Colonic mucosa (tissue), 4 donors: Measurements from ENCODE around the gene NT5C3A. TPM values are rescaled to one million over a fixed set of nuclear protein-coding genes. Genes with fewer than 3 reads are reported as not detected.

Source experiments
- DNase-seq: peaks from one replicate; pipeline ENCODE4 v3.0.0-alpha.2; 2020
- H3K27ac ChIP-seq: fragments of 200-600 bp; one replicate; pipeline ENCODE4 v1.8.0; 2021
- H3K27me3 ChIP-seq: fragments of 200-600 bp; one replicate; pipeline ENCODE4 v1.8.0; 2021
- H3K36me3 ChIP-seq: fragments of 200-600 bp; one replicate; pipeline ENCODE4 v1.8.0; 2021
- H3K4me1 ChIP-seq: fragments of 200-600 bp; one replicate; pipeline ENCODE4 v1.8.0; 2021; ENCODE audit warnings: mild to moderate bottlenecking
- H3K4me3 ChIP-seq: fragments of 200-600 bp; one replicate; pipeline ENCODE4 v1.8.0; 2021
- H3K9ac ChIP-seq, 2 donors: one replicate each; pipeline ENCODE4 v1.7.0; 2013; ENCODE audit warnings: control low read depth in 2 of 2, low read depth in 2 of 2, low read length in 2 of 2
- H3K9me3 ChIP-seq: fragments of 200-600 bp; one replicate; pipeline ENCODE4 v1.8.0; 2021
- intact Hi-C: fragments of 100-400 bp; cut with DNase I; formaldehyde crosslinking; loops from one replicate; pipeline ENCODE4 v1.14.1; 2022
- total RNA-seq, 2 donors: library from RNA; stranded (reverse); fragmentation: NEBNext Ultra II Directional in 1 of 2; extraction: Animal tissue kit (Norgen Biotek cat#: 25700) in 1 of 2; gene quantifications; one replicate each; pipeline ENCODE4 v1.2.1, GENCODE V29; 2021
- TF ChIP-seq, protein P1 (sequence below): fragments of 200-600 bp; IDR thresholded peaks from one replicate; pipeline ENCODE4 v1.8.0; 2022; ENCODE audit warnings: antibody characterized with exemption, mild to moderate bottlenecking
- donor health status: healthy.
- donor health status: DM: no; HTN: no; CAD: no.
- donor health status: DM: no; HTN: no; CAD: no.

Gene NT5C3A
- total RNA-seq, 2 donors from 2014 or later: 53.9 to 104 TPM

DNA sequence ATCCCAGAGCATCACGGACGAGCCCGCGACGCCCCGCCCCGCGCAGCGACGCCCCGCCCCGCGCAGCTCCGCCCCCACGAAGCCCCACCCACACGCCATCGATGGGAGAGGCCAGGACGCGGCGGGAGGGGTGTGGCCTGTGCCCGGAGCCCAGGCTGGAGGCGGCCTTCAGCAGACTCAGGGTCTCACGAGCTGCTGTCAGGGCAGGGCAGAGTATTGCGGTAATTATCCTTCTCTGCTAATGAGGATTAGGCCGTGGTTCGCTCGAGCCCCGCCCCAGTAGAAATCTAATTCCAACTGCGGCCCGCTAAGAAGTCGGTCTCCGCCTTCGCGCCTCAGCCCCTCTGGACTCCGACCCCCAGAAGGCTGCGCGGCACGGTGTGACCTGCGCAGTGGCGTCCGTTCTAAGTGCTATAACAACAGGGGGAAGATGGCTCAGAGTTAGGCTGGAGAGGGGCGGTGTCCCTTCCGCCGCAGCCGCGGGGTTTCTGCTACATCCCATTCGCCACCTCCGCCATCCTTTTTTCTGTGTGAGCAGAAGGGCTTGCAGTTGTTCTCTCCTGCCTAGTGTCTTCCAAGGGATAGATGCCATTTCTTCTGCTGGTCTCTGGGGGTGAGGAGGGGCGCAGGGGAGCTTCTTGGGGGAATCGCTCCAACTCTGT, 337 bp upstream of the NT5C3A start:
- TF ChIP-seq, protein P1, sequence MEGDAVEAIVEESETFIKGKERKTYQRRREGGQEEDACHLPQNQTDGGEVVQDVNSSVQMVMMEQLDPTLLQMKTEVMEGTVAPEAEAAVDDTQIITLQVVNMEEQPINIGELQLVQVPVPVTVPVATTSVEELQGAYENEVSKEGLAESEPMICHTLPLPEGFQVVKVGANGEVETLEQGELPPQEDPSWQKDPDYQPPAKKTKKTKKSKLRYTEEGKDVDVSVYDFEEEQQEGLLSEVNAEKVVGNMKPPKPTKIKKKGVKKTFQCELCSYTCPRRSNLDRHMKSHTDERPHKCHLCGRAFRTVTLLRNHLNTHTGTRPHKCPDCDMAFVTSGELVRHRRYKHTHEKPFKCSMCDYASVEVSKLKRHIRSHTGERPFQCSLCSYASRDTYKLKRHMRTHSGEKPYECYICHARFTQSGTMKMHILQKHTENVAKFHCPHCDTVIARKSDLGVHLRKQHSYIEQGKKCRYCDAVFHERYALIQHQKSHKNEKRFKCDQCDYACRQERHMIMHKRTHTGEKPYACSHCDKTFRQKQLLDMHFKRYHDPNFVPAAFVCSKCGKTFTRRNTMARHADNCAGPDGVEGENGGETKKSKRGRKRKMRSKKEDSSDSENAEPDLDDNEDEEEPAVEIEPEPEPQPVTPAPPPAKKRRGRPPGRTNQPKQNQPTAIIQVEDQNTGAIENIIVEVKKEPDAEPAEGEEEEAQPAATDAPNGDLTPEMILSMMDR: no peak
- peak overlapping the region; percentile 96 for H3K27ac ChIP-seq
- H3K36me3 ChIP-seq: no peaks in the 10 kb centered on the region
- no peaks in the 10 kb centered on the region for H3K9me3 ChIP-seq
- no peaks in the 10 kb centered on the region for H3K4me1 ChIP-seq
- peak overlapping the region; percentile 81 to 89 for H3K9ac ChIP-seq
- no peaks in the 10 kb centered on the region for H3K27me3 ChIP-seq
- peak overlapping the region; percentile 88 for H3K4me3 ChIP-seq
- intact Hi-C loops: loop anchor here (5.0 kb wide), 1 partner anchor 106 kb away; the partner anchor contains the start of gene FKBP9
- DNase-seq: peak; percentile 94

DNA sequence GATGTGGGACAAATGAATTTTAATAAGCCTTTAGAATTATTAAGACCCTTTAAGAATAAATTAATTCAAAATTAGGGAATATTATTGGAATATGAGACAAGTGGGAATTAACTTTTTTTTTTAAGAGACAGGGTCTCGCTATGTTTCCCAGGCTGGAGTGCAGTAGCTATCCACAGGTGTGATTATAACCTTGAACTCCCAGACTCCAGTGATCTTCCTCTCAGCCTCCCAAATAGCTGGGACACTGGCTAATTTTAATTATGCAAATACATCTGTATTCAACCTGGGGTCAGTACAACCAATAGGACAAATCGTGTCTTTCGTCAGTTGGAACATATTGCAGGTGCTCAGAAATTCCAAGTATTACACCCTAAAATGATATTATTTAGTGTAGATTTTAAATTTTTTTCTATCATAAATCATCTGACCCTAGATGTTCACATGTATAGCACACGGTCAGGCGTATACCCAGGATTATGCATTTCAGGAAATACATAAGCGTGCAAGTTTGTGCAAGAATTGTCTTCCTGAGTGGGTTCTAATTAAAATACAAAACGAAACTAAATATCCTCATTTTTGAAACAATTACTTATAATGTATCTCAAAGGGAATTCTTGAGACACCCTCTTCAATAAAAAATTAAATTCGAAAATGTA, 1.2 kb downstream of the NT5C3A start:
- H3K27ac ChIP-seq: peak overlapping the region; percentile 96
- TF ChIP-seq, protein P1: no peak
- no peaks in the 10 kb centered on the region for H3K36me3 ChIP-seq
- no peaks in the 10 kb centered on the region for H3K4me1 ChIP-seq
- peak overlapping the region in 1 of 2 donors; percentile 89 for H3K9ac ChIP-seq
- peak overlapping the region; percentile 88 for H3K4me3 ChIP-seq
- no peak for DNase-seq
- H3K27me3 ChIP-seq: no peaks in the 10 kb centered on the region
- intact Hi-C loops: loop anchor here (5.0 kb wide), 1 partner anchor 104 kb away; the partner anchor contains the start of gene FKBP9
- H3K9me3 ChIP-seq: no peaks in the 10 kb centered on the region

DNA sequence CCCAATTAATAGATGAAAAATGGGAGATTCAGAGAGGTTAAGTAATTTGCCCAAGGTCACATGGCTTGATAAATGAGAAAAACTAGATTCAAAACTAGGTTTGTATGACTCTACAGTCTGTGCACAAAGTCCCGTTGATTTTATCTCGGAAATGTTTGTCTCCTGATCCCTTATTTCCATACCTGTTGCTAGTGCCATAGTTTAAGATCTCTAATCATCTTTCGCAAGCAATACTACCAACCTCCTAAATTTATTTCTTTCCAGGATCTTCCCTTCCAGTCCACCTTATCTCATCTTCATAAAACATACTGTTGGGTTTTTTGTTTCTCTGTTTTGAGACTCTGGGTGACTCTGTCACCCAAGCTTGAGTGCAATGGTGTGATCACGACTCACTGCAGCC, 2.9 kb downstream of the NT5C3A start:
- Histone ChIP-seq H3K27ac (no peak overlapping the region), H3K4me1 (no peaks in the 10 kb centered on the region), H3K9me3 (no peaks in the 10 kb centered on the region), H3K9ac (no peak overlapping the region), H3K36me3 (no peaks in the 10 kb centered on the region), H3K27me3 (no peaks in the 10 kb centered on the region), H3K4me3 (no peak overlapping the region)
- intact Hi-C loops: loop anchor here (5.0 kb wide), 1 partner anchor 102 kb away; the partner anchor contains the start of gene FKBP9
- no peak for DNase-seq
- TF ChIP-seq, protein P1: no peak

DNA sequence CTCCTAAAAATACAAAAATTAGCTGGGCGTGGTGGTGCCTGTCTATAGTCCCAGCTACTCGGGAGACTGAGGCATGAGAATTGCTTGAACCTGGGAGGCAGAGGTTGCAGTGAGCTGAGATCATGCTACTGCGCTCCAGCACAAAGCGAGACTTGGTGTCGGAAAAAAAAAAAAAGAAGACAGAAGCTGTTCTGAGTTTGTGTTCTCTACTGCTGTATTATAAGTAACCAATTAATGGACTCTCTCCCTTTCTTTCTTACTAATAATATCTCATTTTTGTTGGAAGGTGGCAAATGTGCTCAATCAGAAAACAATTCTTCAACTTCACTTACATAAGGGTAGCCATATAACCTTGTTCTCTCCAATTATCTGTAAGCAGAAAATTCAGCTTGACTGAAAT, 7.4 kb downstream of the NT5C3A start:
- Histone ChIP-seq H3K27me3 (no peaks in the 10 kb centered on the region), H3K36me3 (no peaks in the 10 kb centered on the region), H3K9me3 (no peaks in the 10 kb centered on the region), H3K4me1 (peaks cover 3% of the 10 kb centered on the region), H3K27ac (no peak overlapping the region), H3K4me3 (no peak overlapping the region), H3K9ac (no peak overlapping the region)
- TF ChIP-seq, protein P1: no peak
- DNase-seq: no peak
- intact Hi-C loops: no loop called here

DNA sequence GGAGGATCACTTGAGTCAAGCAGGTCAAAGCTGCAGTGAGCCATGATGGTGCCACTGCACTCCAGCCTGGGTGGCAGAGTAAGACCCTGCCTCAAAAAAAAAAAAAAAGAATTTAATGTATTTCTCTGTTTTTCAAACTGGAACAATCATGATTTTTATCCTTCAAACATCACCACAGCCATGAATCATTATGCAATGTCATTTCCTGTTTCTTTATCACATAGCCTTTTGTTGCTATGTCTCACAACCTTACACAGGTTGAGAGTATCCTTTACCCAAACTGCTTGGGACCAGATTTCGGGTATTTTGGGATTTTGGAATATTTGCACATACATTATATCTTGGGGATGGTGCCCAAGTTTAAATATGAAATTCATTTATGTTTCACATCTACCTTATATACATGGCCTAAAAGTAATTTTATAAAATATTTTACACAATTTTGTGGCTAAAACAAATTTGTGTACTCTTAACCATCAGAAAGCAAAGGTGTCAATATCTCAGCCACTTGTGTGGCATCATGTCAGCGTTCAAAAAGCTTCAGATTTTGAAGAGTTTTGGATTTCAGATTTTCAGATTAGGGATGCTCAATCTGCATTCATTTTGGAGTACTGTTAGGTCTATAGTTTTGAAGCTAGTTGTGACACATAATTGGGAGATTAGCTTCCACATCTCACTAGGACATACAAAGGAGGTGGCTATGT, 8.2 kb downstream of the NT5C3A start:
- H3K36me3 ChIP-seq: no peaks in the 10 kb centered on the region
- no peak overlapping the region for H3K4me3 ChIP-seq
- TF ChIP-seq, protein P1: no peak
- no peaks in the 10 kb centered on the region for H3K27me3 ChIP-seq
- H3K27ac ChIP-seq: no peak overlapping the region
- no peak overlapping the region for H3K9ac ChIP-seq
- no peaks in the 10 kb centered on the region for H3K9me3 ChIP-seq
- DNase-seq: no peak
- peaks cover 5% of the 10 kb centered on the region for H3K4me1 ChIP-seq
- intact Hi-C loops: no loop called here
